ENCODE measurements around the gene PHACTR2.

The PHACTR2 gene

GRCh38 chr6:143675946-143676345 is 1.8 kb upstream of the PHACTR2 start:
- DNase-seq = no peak

- DNase-seq = no peak
These were observed 1.2 kb upstream of the PHACTR2 start for GRCh38 chr6:143676437-143677045.

- no peak for DNase-seq
These were observed 231 bp upstream of the PHACTR2 start for GRCh38 chr6:143677577-143677890.

GRCh38 chr6:143679041-143679440 is 1.3 kb downstream of the PHACTR2 start:
- no peak for DNase-seq

GRCh38 chr6:143680141-143680540 is 2.4 kb downstream of the PHACTR2 start:
- DNase-seq = no peak

GRCh38 chr6:143682805-143683204 is 5.0 kb downstream of the PHACTR2 start:
- DNase-seq = no peak

GRCh38 chr6:143684486-143684885 is 6.7 kb downstream of the PHACTR2 start:
- no peak for DNase-seq

- DNase-seq = no peak
These were observed 7.9 kb downstream of the PHACTR2 start for GRCh38 chr6:143685653-143686052.

- DNase-seq = no peak
These were observed 9.8 kb downstream of the PHACTR2 start for GRCh38 chr6:143687591-143687990.

GRCh38 chr6:143688681-143689080 is 10.9 kb downstream of the PHACTR2 start:
- DNase-seq = no peak

GRCh38 chr6:143689852-143690251 is 12.1 kb downstream of the PHACTR2 start:
- no peak for DNase-seq

- no peak for DNase-seq
These were observed 13.4 kb downstream of the PHACTR2 start for GRCh38 chr6:143691155-143691554.

GRCh38 chr6:143691900-143692636 is 14.3 kb downstream of the PHACTR2 start:
- DNase-seq = no peak

- DNase-seq = no peak
These were observed 14.9 kb downstream of the PHACTR2 start for GRCh38 chr6:143692696-143693095.

GRCh38 chr6:143694013-143694412 is 16.2 kb downstream of the PHACTR2 start:
- no peak for DNase-seq

GRCh38 chr6:143694560-143694959 is 16.8 kb downstream of the PHACTR2 start:
- no peak for DNase-seq

- DNase-seq = no peak
These were observed 17.6 kb downstream of the PHACTR2 start for GRCh38 chr6:143695130-143695968.

- no peak for DNase-seq
These were observed 18.4 kb downstream of the PHACTR2 start for GRCh38 chr6:143695969-143696663.

GRCh38 chr6:143696664-143697000 is 18.9 kb downstream of the PHACTR2 start:
- DNase-seq = no peak

GRCh38 chr6:143697076-143697800 is 19.5 kb downstream of the PHACTR2 start:
- no peak for DNase-seq

- no peak for DNase-seq
These were observed 20.6 kb downstream of the PHACTR2 start for GRCh38 chr6:143698329-143698728.

GRCh38 chr6:143698759-143699429 is 21.1 kb downstream of the PHACTR2 start:
- DNase-seq = no peak
